Erythroblast (primary cell): Measurements from ENCODE around the gene CPPED1.
A peak's percentile ranks its signal among the peaks of the same experiment; 100 is the strongest.

Source experiments
- DNase-seq, 2 experiments: peaks; one replicate each; lab custom pipeline; 2025; lab: John Stamatoyannopoulos, UW
- GATA1 ChIP-seq: IDR thresholded peaks from 2 replicates; pipeline ENCODE4 v1.6.1; 2011; ENCODE audit warnings: low read depth, mild to moderate bottlenecking, control low read depth, low read length, moderate library complexity
- POLR2A ChIP-seq: IDR thresholded peaks from 2 replicates; pipeline ENCODE4 v1.6.1; 2011; ENCODE audit warnings: mild to moderate bottlenecking, low read length

Gene CPPED1

DNA sequence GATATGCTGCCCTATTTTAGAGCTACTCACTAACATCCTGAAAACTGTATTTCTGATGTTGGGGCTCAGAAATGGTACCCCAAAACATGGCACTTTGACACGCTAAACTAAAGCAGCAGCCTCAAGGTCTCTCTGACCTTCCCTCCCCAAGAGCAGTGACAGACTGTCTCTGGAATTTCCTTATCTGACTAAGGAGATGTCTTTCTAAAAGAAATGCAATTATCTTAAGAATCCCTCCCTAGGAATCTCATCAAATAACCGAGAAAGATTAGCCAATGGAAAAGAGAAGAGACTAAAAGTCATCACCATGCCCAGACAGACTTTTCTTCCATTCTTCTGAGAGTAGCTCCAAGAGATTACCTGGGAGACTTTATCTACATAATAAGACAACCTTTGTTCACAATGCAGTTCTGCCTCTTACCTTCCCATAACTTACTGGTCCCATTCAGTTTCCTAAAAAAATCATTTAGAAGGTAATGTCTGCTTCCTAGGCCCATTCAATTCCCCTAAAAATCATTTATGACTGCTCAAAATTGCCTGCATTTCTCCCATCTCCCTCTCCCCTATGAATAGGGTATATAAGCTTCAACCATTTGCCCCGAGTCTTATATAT, 123.9 kb downstream of the CPPED1 start:
- TF ChIP-seq GATA1 (no peak), POLR2A (no peak)
- DNase-seq: no peak

DNA sequence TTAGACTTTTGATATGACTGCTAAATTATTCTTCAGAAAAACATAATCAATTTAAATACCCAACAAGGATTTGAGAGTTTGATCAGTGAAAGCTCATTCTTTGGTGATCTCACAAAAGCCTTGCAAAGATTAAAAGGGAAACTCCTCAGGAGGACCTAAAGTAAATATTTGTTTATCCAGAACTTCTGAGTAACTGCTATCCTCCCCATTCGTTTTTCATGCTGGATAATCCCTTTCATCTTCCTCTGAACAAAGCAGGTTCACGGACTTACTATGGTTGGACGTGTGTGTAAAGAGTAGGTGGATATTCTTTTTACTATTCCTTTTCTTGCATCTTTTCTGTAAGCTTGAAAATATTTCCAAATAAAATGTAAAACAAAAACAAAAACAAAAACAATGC, 124.7 kb downstream of the CPPED1 start:
- DNase-seq: no peak
- TF ChIP-seq GATA1 (no peak), POLR2A (no peak)

DNA sequence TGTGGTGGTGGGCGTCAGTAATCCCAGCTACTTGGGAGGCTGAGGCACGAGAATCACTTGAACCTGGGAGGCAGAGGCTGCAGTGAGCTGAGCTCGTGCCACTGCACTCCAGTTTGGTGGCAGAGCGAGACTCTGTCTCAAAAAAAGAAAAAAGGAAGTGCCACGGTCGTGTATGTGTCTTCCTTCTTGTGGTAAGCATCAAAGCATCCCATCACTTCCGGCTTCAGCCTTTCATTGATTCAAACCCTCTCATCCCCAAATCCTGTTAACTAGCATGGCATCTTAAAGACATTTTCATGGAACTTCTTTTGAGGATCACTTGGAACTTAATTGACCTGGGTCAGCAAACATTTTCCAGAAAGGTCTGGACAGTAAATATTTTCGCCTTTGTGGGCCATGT, 126.2 kb downstream of the CPPED1 start:
- DNase-seq: no peak
- TF ChIP-seq GATA1 (no peak), POLR2A (no peak)

DNA sequence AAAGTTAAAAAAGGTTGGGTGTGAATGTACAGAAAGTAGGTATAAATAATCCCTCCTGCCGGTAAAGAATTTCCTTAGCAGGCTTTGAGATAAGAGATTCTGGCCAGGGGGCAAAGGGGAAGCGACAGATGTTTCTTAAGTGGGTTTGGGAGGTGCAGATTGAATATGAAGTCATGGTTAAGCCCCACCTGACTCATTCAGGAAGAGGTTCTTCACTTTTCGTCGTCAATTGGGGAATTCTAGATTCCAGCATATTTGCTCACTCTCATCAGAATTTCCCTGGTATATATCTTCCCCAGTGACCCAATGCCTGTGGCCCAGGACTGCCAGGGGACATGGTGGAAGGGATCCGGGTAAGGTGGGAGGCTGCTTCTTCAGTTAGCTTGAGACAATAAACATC, 127.8 kb downstream of the CPPED1 start:
- TF ChIP-seq POLR2A (no peak), GATA1 (no peak)
- no peak for DNase-seq

DNA sequence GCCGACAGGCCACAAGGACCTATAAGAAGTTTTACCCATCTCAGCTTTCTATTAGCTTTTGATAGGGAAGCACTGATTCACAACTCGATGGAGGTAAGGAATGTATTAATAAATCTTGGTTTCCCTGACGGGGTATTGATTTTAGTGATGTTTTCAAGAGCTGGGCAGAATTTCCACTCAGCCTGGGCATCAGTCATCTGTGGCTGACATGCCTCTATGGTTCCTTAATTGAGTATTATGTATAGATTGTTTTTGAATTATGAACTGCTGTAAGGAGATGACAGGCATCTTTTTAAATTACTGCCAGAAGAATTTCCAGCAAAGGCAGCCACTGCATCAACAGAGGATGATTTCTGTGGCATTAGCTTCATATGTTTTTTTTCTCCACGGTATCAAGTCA, 128.6 kb downstream of the CPPED1 start:
- no peak for DNase-seq

DNA sequence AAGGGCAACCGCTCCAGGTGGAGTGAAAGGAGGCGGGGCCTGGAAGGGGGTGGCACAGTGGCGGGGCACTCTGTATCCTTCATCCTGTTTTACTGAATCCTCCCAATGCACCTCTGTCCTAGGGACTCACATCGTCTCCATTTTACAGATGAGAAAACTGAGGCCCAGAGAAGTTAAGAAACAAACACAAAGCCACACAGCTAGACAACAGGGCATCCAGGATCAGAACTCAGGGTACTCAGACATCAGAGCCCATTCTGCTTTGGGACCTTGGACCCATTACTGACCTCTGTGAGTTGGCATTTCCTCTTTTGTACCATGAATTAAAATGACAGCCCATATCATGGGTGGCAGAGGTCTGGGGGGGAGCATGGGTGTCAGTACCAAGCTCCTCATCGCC, 129.2 kb downstream of the CPPED1 start:
- DNase-seq: no peak
- TF ChIP-seq GATA1 (no peak), POLR2A (no peak)

More for the DNA sequence above, 128.6 kb downstream of the CPPED1 start:
- no peak for TF ChIP-seq GATA1
- TF ChIP-seq POLR2A: no peak

DNA sequence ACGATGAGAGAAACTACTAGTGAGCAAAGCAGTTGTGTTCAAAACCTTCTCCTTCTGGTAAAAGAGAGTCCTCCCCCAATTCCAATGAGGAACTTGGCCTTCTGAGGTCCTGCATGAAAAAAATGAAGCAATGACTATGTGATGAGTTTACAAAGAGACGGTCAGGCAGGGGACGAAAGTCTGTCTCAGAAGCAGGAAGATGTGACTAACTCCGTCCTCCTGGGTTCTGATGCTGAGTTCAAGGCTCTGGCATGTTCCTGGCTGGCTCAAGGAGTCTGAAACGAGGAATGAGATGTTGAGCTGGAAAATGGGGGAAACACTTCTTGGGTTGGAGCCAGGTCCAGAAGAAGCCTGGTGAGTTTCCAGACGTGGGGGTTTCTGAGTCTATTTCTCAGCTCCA, 129.6 kb downstream of the CPPED1 start:
- DNase-seq: no peak
- TF ChIP-seq GATA1 (no peak), POLR2A (no peak)

DNA sequence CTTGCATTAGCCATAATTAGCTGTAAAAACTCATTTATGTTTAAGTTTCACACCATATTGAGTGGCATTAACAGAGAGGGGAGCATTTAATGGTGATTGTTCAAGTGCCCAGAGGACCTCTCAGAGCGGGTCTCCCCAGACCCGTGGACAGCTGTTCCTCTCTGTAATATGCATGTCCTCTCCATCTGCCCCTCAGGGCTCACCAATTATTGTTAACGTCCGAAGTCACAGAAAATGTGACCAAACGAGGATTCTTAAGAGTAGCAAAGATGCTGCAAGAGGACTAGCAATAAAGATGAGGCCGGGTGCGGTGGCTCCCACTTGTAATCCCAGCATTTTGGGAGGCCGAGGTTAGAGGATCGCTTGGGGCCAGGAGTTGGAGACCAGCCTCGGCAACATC, 130.2 kb downstream of the CPPED1 start:
- TF ChIP-seq POLR2A (no peak), GATA1 (no peak)
- no peak for DNase-seq

DNA sequence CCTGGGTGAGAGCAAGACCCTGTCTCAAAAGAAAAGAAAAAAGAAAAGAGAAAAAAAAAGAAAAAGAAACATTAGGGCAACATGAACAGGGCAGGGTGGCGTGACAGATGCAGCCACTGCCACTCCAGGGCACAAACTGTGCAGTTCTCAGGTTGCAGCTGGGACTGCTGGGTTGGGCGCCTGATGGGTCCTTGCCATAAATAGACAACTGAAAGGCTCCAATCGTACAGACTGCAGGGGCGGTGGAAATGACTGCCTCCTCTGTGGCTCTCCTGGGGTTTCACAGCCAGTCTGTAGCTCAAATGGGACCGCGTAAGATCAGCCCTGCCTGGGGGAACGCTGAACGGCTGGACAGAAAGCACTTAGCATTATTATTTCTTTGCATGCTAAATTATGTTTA, 130.7 kb downstream of the CPPED1 start:
- no peak for TF ChIP-seq GATA1
- no peak for TF ChIP-seq POLR2A
- no peak for DNase-seq

DNA sequence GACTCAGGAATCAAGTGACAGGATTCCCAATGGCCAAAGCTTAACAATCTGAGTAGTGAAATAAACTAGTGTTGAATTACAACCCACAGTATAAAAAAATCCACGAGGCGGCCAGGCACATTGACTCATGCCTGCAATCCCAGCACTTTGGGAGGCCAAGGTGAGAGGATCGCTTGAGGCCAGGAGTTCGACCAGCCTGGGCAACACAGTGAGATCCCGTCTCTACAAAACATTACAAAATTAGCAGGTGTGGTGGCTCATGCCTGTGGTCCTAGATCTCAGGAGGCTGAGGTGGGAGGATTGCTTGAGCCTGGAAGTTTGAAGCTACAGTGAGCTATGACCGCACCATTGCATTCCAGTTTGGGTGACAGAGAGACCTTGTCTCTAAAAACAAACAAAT, 133.8 kb downstream of the CPPED1 start:
- no peak for TF ChIP-seq GATA1
- no peak for TF ChIP-seq POLR2A
- DNase-seq: no peak

DNA sequence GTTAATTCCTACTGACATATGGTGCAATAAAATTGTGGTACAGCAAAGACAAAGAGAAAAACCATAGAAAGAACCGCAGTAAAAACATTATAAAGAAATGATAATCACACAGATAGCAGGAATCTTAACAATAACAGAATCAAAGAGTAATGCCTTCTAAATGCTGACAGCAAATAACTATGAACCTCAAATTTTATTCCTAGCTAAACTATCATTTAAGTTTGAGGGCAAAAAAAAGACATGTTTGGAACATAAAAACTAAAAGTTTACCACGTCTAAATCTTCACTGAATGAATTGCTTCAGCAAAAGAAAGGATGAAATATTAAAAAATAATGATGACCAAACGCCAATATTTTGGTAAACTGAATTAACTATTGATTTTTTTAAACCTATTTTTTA, 135.8 kb downstream of the CPPED1 start:
- DNase-seq: no peak
- TF ChIP-seq POLR2A (no peak), GATA1 (no peak)

DNA sequence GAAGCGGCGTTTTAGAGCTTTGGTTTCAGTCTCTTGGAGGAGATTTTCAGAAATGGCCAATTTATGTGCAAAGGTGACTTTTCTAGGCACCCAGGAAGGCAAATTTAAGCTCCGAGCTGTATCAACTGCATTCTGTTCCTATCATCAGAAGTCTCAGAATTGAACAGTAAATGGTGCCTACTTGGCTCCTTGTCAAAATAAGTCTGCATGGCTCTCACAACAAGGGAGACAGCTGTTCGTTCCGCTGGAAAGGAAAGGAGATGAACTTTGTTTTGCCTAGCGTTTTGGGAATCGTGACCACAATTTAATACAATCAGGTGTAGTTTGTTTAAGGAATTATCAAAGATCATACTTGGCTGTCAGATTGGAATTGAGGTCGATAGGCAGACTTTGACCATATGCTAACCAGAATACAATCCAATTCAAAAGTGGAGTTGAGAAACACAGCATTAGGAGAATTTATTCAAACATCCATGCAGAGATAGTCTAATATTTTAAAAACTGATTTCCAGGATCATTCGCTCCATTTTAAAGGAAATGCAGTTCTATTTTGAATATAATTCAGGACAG, 139.4 kb downstream of the CPPED1 start:
- no peak for DNase-seq
- no peak for TF ChIP-seq POLR2A
- no peak for TF ChIP-seq GATA1

DNA sequence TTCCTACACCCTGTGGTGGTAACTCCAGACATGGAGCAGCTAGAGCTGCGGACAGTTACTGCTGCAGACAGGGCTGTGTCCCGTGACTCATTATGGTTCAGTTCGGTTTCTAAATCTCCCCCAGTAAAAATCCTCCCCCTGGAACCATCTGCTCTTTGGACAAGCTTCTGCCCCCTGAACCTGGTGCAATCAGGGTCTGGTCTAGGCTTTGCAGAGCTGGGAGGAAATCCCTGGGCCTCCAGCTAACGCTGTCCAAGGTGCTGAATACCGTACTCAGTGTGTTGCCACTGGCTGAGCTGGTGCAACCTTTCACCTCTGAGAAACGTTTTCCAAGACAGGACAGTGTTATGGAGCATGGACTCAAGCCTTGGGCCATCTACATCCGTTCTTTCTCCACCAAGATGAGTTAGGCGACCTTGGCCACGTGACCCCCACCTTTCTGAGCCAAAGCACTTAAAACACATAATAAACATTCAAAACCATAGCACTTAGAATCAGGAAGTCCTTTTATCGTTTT, 142.0 kb downstream of the CPPED1 start:
- peak; percentile 51 to 52 for DNase-seq

DNA sequence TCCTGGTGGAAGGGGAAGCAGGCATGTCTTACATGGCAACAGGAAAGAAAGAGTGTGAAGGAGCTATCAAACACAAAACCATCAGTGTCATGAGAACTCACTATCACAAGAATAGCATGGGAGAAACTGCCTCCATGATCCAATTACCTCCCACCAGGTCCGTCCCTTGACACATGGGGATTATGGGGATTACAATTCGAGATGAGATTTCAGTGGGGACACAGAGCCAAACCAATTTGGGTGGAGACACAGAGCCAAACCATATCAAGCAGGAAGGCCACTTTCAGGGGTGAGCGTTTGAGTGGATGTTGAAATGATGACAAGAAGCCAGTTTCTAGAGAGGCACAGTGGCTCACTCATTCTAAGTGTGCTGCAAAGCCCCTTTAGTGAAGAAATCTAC, 143.8 kb downstream of the CPPED1 start:
- DNase-seq: no peak
- TF ChIP-seq GATA1 (no peak), POLR2A (no peak)

More for the DNA sequence above, 142.0 kb downstream of the CPPED1 start:
- TF ChIP-seq POLR2A (no peak), GATA1 (no peak)

DNA sequence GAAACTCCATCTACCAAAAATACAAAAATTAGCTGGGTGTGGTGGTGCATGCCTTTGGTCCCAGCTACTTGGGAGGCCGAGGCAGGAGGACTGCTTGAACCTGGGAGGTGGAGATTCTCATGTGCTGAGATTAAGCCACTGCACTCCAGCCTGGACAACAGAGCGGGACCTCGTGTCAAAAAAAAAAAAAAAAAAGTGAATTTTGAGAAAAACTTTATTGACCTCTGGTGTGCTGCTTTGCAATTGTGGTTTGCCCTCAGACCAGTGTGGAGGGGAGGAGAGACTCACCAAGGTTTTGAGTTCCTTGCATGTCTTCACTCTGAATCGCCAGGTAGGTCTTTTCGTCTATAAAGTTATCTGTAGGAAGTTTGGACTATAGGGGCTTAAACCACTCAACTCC, 145.2 kb downstream of the CPPED1 start:
- DNase-seq: no peak

DNA sequence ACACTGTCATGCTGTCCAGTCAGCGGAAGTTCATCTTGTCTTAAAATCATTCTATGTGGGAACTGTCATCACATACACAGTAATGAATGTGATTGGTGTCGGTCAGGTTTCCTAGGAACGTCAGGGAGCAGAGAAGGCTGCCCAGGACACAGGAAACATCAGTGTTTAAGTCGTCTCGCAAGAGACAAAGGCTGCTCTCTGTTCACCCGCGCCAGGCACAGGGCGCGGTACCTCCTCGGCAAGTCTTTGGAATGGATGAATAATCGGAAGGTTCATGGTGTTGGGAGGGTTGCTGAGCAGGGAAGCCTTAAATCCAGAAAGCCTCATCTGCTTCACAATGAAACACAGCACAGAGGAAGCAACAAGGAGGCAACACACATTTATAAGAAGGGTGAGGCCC, 148.2 kb downstream of the CPPED1 start:
- no peak for DNase-seq
- TF ChIP-seq GATA1: no peak
- no peak for TF ChIP-seq POLR2A

More for the DNA sequence above, 145.2 kb downstream of the CPPED1 start:
- no peak for TF ChIP-seq GATA1
- no peak for TF ChIP-seq POLR2A
